K562 (cell line): Measurements from ENCODE around the gene NPFFR1. TPM values are rescaled to one million over a fixed set of nuclear protein-coding genes. Genes with fewer than 3 reads are reported as not detected.

Source experiments
- E2F5 ChIP-seq: sonication (generic); formaldehyde crosslinking; IDR thresholded peaks from 2 replicates; pipeline ENCODE4 v1.8.0; 2022; ENCODE audit warnings: mild to moderate bottlenecking, missing genetic modification reagents
- ELF4 ChIP-seq: fragments of 450-650 bp; formaldehyde crosslinking; IDR thresholded peaks from 2 replicates; pipeline ENCODE4 v1.4.0; 2022; ENCODE audit warnings: missing genetic modification characterization
- KAT7 ChIP-seq: sonication (generic); formaldehyde crosslinking; IDR thresholded peaks from 2 replicates; pipeline ENCODE4 v1.8.0; 2022; ENCODE audit warnings: missing genetic modification reagents, mild to moderate bottlenecking, borderline replicate concordance
- MAZ ChIP-seq, 2 experiments: fragments of 450-650 bp in 1 of 2; sonication (generic) in 1 of 2; formaldehyde crosslinking; IDR thresholded peaks in 1 of 2; conservative IDR thresholded peaks in 1 of 2; 2 replicates each; pipeline versions ENCODE4 v1.4.0 to v1.5.0; 2020; ENCODE audit warnings: mild to moderate bottlenecking in 1 of 2, missing genetic modification reagents in 1 of 2
- MEIS2 ChIP-seq: fragments of 450-650 bp; IDR thresholded peaks from 2 replicates; pipeline ENCODE4 v1.6.1; 2014; ENCODE audit warnings: mild to moderate bottlenecking; ENCODE audit not compliant: partially characterized antibody
- NKRF ChIP-seq: fragments of 450-650 bp; IDR thresholded peaks from 2 replicates; pipeline ENCODE4 v1.6.1; 2016; ENCODE audit warnings: borderline replicate concordance
- PRPF4 ChIP-seq: fragments of 200-400 bp; formaldehyde crosslinking; IDR thresholded peaks from one replicate; pipeline ENCODE4 v1.6.1; 2017; ENCODE audit warnings: low read length, low read depth, mild to moderate bottlenecking; ENCODE audit not compliant: insufficient read depth, poor library complexity, severe bottlenecking
- SNAPC5 ChIP-seq: fragments of 250-450 bp; sonication (Bioruptor Pico); IDR thresholded peaks from 2 replicates; pipeline ENCODE4 v1.8.0; 2021; ENCODE audit warnings: moderate library complexity, mild to moderate bottlenecking, inconsistent platforms
- TAF1 ChIP-seq: IDR thresholded peaks from 2 replicates; pipeline ENCODE4 v1.6.1; 2011; ENCODE audit warnings: mild to moderate bottlenecking, low read length, moderate library complexity; ENCODE audit not compliant: insufficient read depth, control insufficient read depth, severe bottlenecking; ENCODE audit errors: extremely low read depth
- TCF15 ChIP-seq: fragments of 250-450 bp; sonication (Bioruptor Pico); IDR thresholded peaks from 2 replicates; pipeline ENCODE4 v1.8.0; 2022; ENCODE audit warnings: moderate library complexity, mild to moderate bottlenecking, inconsistent platforms
- TRIM25 ChIP-seq: fragments of 450-650 bp; IDR thresholded peaks from 2 replicates; pipeline ENCODE4 v1.7.0; 2016; ENCODE audit warnings: borderline replicate concordance
- YY1 ChIP-seq, 3 experiments: IDR thresholded peaks; 2 replicates each; pipeline ENCODE4 v1.6.1; 2011; ENCODE audit warnings: low read length in 2 of 3, mild to moderate bottlenecking in 2 of 3, moderate library complexity in 2 of 3, borderline replicate concordance in 1 of 3, control low read depth in 1 of 3, low read depth in 1 of 3; ENCODE audit not compliant: insufficient read depth in 3 of 3, insufficient replicate concordance in 2 of 3, control insufficient read depth in 1 of 3, insufficient read length in 1 of 3; ENCODE audit errors: extremely low read depth in 1 of 3
- ZBTB7A ChIP-seq: IDR thresholded peaks from 2 replicates; pipeline ENCODE4 v1.6.1; 2011; ENCODE audit warnings: low read depth, mild to moderate bottlenecking, low read length, moderate library complexity, borderline replicate concordance; ENCODE audit not compliant: control insufficient read depth
- ZNF609 ChIP-seq: sonication (generic); formaldehyde crosslinking; IDR thresholded peaks from 2 replicates; pipeline ENCODE4 v1.8.1; 2023; ENCODE audit warnings: missing genetic modification reagents, mild to moderate bottlenecking, borderline replicate concordance
- ZNF699 ChIP-seq: fragments of 250-450 bp; sonication (Bioruptor Pico); IDR thresholded peaks from 2 replicates; pipeline ENCODE4 v1.8.0; 2021; ENCODE audit warnings: mild to moderate bottlenecking, moderate library complexity; ENCODE audit not compliant: insufficient replicate concordance
- ZNF830 ChIP-seq: fragments of 250-450 bp; sonication (Bioruptor Pico); IDR thresholded peaks from 2 replicates; pipeline ENCODE4 v1.5.0; 2021; ENCODE audit warnings: mild to moderate bottlenecking
- polyA plus RNA-seq, 8 experiments: library from polyadenylated mRNA; depleted of rRNA in 4 of 8; stranded (reverse) in 5 of 8; unstranded in 3 of 8; fragments of >200 nt; fragmentation: Nextera tagmentation in 2 of 8; fragmentation: Illumina TruSeq in 1 of 8; extraction: Ambion mirVana in 2 of 8; extraction: Trizol in 1 of 8; gene quantifications; 2 replicates each; pipeline versions ENCODE4 v1.2.1 to v1.2.3, GENCODE V29; 2011 to 2014; ENCODE audit warnings: inconsistent platforms in 1 of 8, missing spikeins in 1 of 8
- total RNA-seq, 7 experiments: library from RNA; depleted of rRNA in 6 of 7; stranded (reverse); fragments of >200 nt in 6 of 7; fragmentation: Illumina TruSeq in 2 of 7; extraction: Trizol in 2 of 7; gene quantifications; 2 replicates each; pipeline versions ENCODE4 v1.2.1 to v1.2.3, GENCODE V29; 2011 to 2021; ENCODE audit warnings: low replicate concordance in 1 of 7

Gene NPFFR1
- total and polyA plus RNA-seq, 9 of the 15 experiments (the other 6 are each of a cell fraction or from before 2014, with no cell fraction given) = under 0.01 TPM; not detected in 8

- TF ChIP-seq NKRF (0 out of 2 replicates have a peak, but pooled peaks have one; percentile 5), TRIM25 (no peak), ZNF830 (CRISPR knock-in tag) (no peak), PRPF4 (no peak), YY1 (IDR thresholded peaks at IDR 0.05; ENCODE audit: borderline replicate concordance in 1 of 3, control insufficient read depth in 1 of 3, extremely low read depth in 1 of 3, insufficient read depth in 3 of 3, insufficient read length in 1 of 3, insufficient replicate concordance in 2 of 3, low read depth in 1 of 3, low read length in 2 of 3) (no peak), TAF1 (no peak), MAZ (CRISPR knock-in tag; conservative IDR thresholded peaks at IDR 0.05 in 1 of 2, IDR thresholded peaks at IDR 0.05 in 1 of 2) (no peak), TCF15 (CRISPR knock-in tag) (no peak), SNAPC5 (no peak), KAT7 (CRISPR knock-in tag) (no peak), ZNF609 (CRISPR knock-in tag) (peak; percentile 76; the same call in 1 of the 2 replicates), E2F5 (CRISPR knock-in tag) (0 out of 2 replicates have a peak, but pooled peaks have one; percentile 66), ELF4 (CRISPR knock-in tag) (no peak), ZNF699 (no peak), ZBTB7A (peak; percentile 24; the same call in 1 of the 2 replicates), MEIS2 (no peak)
These were observed 51.0 kb downstream of the NPFFR1 start (continued) for GRCh38 chr10:70232859-70233108.
